Right atrium auricular region (tissue), 2 donors: ENCODE measurements around the gene TMEM126B. TPM values are rescaled to one million over a fixed set of nuclear protein-coding genes. Genes with fewer than 3 reads are reported as not detected.
"Not testable (repeated sequence)": the region's sequence is repeated elsewhere in the genome, so short reads cannot be mapped to it uniquely, and the experiment has no call there.

ENCODE experiments used
- DNase-seq: peaks from one replicate; pipeline ENCODE4 v3.0.0-alpha.2; 2019; ENCODE audit warnings: low spot score
- H3K27ac ChIP-seq, 2 donors: fragments of 200-600 bp; sonication (generic); 1 replicate in 1 of 2; 2 replicates in 1 of 2; pipeline ENCODE4 v1.5.1; 2016 to 2019
- H3K27me3 ChIP-seq, 2 donors: fragments of 200-600 bp; sonication (generic); one replicate each; pipeline versions ENCODE4 v1.5.1 to v1.6.0; 2017 to 2019
- H3K36me3 ChIP-seq: fragments of 200-600 bp; sonication (generic); one replicate; pipeline ENCODE4 v1.5.1; 2016
- H3K4me1 ChIP-seq, 2 donors: fragments of 200-600 bp; sonication (generic); one replicate each; pipeline versions ENCODE4 v1.5.1 to v1.6.0; 2017 to 2019
- H3K4me3 ChIP-seq, 2 donors: fragments of 200-600 bp; sonication (generic); 1 replicate in 1 of 2; 2 replicates in 1 of 2; pipeline ENCODE4 v1.5.1; 2017 to 2019; ENCODE audit warnings: mild to moderate bottlenecking in 1 of 2, moderate library complexity in 1 of 2
- H3K9me3 ChIP-seq, 2 donors: fragments of 200-600 bp; sonication (generic); one replicate each; pipeline ENCODE4 v1.5.1; 2019
- CTCF ChIP-seq, 2 donors: fragments of 200-600 bp; sonication (generic); IDR thresholded peaks; one replicate each; pipeline ENCODE4 v1.5.1; 2019; ENCODE audit warnings: antibody characterized with exemption in 2 of 2
- total RNA-seq, 2 donors: library from RNA; depleted of rRNA; stranded (reverse); fragments of >200 nt; gene quantifications; one replicate each; pipeline ENCODE4 v1.1.0, GENCODE V29; 2016

The TMEM126B gene
- total RNA-seq, 2 donors from 2014 or later, result 37.2 to 63.7 TPM

- Histone ChIP-seq H3K36me3 (no peaks in the 10 kb centered on the region), H3K4me3 (no peak overlapping the region), H3K4me1 (no peaks in the 10 kb centered on the region), H3K9me3 (no peaks in the 10 kb centered on the region), H3K27ac (no peak overlapping the region), H3K27me3 (no peaks in the 10 kb centered on the region)
- DNase-seq, result no peak
- no peak for TF ChIP-seq CTCF (IDR thresholded peaks at IDR 0.05)
Observed at GRCh38 chr11:85596886-85597285, 31.5 kb upstream of the TMEM126B start.

DNA sequence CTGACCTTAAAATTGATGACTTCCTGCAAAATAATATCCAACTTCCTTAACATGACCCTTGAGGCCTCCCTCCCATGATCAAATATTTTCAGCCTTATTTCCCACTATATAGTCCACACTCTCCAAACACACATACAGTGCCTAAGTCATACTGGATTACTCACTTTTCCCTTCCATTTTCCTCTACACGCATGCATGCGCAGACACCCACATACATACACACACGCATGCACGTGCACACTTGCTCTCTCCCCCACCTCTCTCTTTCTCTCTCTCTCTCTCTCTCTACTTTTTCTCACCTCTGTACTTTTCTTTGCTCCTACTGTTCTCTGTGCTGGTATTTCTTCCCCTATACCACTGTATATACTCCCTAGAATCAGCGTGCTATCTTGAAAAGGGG lies 29.3 kb upstream of the TMEM126B start:
- TF ChIP-seq CTCF (IDR thresholded peaks at IDR 0.05), result no peak
- H3K9me3 ChIP-seq, result no peaks in the 10 kb centered on the region
- no peak overlapping the region for H3K4me3 ChIP-seq
- no peak for DNase-seq
- H3K27me3 ChIP-seq, result no peaks in the 10 kb centered on the region
- no peaks in the 10 kb centered on the region for H3K4me1 ChIP-seq
- H3K36me3 ChIP-seq, result no peaks in the 10 kb centered on the region
- no peak overlapping the region for H3K27ac ChIP-seq

- H3K9me3 ChIP-seq, result no peaks in the 10 kb centered on the region
- H3K4me3 ChIP-seq, result no peak overlapping the region
- no peak overlapping the region for H3K27ac ChIP-seq
- no peak for DNase-seq
- no peaks in the 10 kb centered on the region for H3K36me3 ChIP-seq
- H3K27me3 ChIP-seq, result no peaks in the 10 kb centered on the region
- no peaks in the 10 kb centered on the region for H3K4me1 ChIP-seq
- TF ChIP-seq CTCF (IDR thresholded peaks at IDR 0.05), result no peak
Observed at GRCh38 chr11:85602526-85603213, 25.7 kb upstream of the TMEM126B start.

DNA sequence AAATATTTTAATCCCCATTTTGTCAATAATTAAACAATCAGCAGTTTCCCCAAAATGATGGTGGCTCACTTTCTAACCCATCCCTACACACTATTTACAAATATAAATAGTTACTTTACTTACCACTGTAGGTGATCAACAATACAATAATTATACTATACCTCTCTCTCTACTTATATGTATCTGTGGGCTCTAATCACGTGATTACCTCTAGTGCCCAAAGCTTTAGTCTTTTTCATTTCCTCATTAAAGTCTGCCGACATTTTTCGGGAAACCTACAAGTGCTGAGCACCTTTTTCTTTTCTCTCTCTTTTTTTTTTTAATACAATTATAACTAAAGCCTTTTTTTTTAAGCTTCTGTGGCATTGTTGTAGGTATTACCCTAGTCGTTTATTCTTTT lies 25.2 kb upstream of the TMEM126B start:
- Histone ChIP-seq H3K27me3 (no peaks in the 10 kb centered on the region), H3K36me3 (no peaks in the 10 kb centered on the region), H3K27ac (no peak overlapping the region), H3K9me3 (no peaks in the 10 kb centered on the region), H3K4me3 (no peak overlapping the region), H3K4me1 (no peaks in the 10 kb centered on the region)
- no peak for DNase-seq
- TF ChIP-seq CTCF (IDR thresholded peaks at IDR 0.05), result no peak

DNA sequence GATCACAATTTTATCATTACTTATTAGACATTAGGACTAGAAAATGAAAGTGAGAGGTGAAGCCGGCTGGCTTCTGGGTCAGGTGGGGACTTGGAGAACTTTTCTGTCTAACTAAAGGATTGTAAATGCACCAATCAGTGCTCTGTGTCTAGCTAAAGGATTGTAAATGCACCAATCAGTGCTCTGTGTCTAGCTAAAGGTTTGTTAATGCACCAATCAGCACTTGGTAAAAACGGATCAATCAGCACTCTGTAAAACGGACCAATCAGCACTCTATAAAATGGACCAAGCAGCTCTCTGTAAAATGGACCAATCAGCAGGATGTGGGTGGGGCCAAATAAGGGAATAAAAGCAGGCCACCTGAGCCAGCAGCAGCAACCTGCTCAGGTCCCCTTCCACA lies 22.2 kb upstream of the TMEM126B start:
- DNase-seq, H3K4me3 ChIP-seq, H3K9me3 ChIP-seq, H3K4me1 ChIP-seq, H3K27me3 ChIP-seq, H3K27ac ChIP-seq, H3K36me3 ChIP-seq: not testable (repeated sequence)

- H3K27ac ChIP-seq, H3K36me3 ChIP-seq, DNase-seq: not testable (repeated sequence)
Observed at GRCh38 chr11:85608621-85609020, 19.8 kb upstream of the TMEM126B start.

GRCh38 chr11:85609286-85609685 lies 19.1 kb upstream of the TMEM126B start:
- H3K27me3 ChIP-seq, H3K9me3 ChIP-seq, H3K27ac ChIP-seq, H3K4me1 ChIP-seq, H3K36me3 ChIP-seq, H3K4me3 ChIP-seq, DNase-seq: not testable (repeated sequence)

More at GRCh38 chr11:85608621-85609020, 19.8 kb upstream of the TMEM126B start:
- H3K4me3 ChIP-seq, H3K27me3 ChIP-seq, H3K9me3 ChIP-seq, H3K4me1 ChIP-seq: not testable (repeated sequence)

GRCh38 chr11:85611643-85612042 lies 16.8 kb upstream of the TMEM126B start:
- not testable (repeated sequence) for DNase-seq, H3K36me3 ChIP-seq, H3K4me1 ChIP-seq, H3K27ac ChIP-seq, H3K27me3 ChIP-seq, H3K9me3 ChIP-seq, H3K4me3 ChIP-seq
